A549 treated with RU486 at 1 μM for 4 hours (cell line): ENCODE results near the gene GCC2. TPM values are rescaled to one million over a fixed set of nuclear protein-coding genes. Genes with fewer than 3 reads are reported as not detected.

Source experiments
- total RNA-seq: library from RNA; stranded (reverse); fragments of 200-300 nt; extraction: Qiagen RNA extraction; gene quantifications from 5 replicates; pipeline ENCODE4 v1.2.3, GENCODE V29; 2022; ENCODE audit warnings: low read depth

Gene GCC2
- 7.3 to 16.8 TPM (median 15.7 TPM) in 5 replicates for total RNA-seq

GRCh38 chr2:108448678-108449409, at the start of gene GCC2:
Gene GCC2 (plus strand): TSS chr2:108449206. CDS start chr2:108449275, 69 bp downstream.

GRCh38 chr2:108533832-108534583, 85.0 kb downstream of the GCC2 start, which contains the start of gene LIMS1:
Gene LIMS1 (plus strand): TSS chr2:108534470. CDS start chr2:108534563, 93 bp downstream.

Other genes with a start within 250 kb of the GCC2 start
- gene SULT1C3, start 209.2 kb upstream of the GCC2 start, total RNA-seq = not detected in 5 replicates
- 0.29 to 0.83 TPM (median 0.59 TPM) in 5 replicates for gene SULT1C2, start 160.3 kb upstream of the GCC2 start, total RNA-seq
- 0.08 TPM in 1 of 5 replicates, not detected in the others for gene SULT1C4, start 71.3 kb upstream of the GCC2 start, total RNA-seq
- 42.2 to 66.1 TPM (median 52.5 TPM) in 5 replicates for gene LIMS1, start 85.3 kb downstream of the GCC2 start, total RNA-seq